HG02571 (cell line): ENCODE measurements around the gene DLG2.
"Not testable (repeated sequence)": the region's sequence is repeated elsewhere in the genome, so short reads cannot be mapped to it uniquely, and the experiment has no call there.

Experiments
- ATAC-seq: cut with Tn5 transposase; IDR thresholded peaks from one replicate; pipeline ENCODE4 v1.9.1; 2021; ENCODE audit warnings: mild to moderate bottlenecking, moderate library complexity; ENCODE audit not compliant: unreplicated experiment

The DLG2 gene

GRCh38 chr11:83601201-83601913 is 2025.8 kb downstream of the DLG2 start:
- ATAC-seq, result no peak

GRCh38 chr11:83600661-83601060 is 2026.5 kb downstream of the DLG2 start:
- no peak for ATAC-seq

GRCh38 chr11:83599066-83599465 is 2028.1 kb downstream of the DLG2 start:
- ATAC-seq, result no peak

GRCh38 chr11:83587797-83588196 is 2039.3 kb downstream of the DLG2 start:
- ATAC-seq, result not testable (repeated sequence)

- ATAC-seq, result peak; percentile 99
These were observed 2043.3 kb downstream of the DLG2 start for GRCh38 chr11:83583757-83584366.

GRCh38 chr11:83574519-83574918 is 2052.6 kb downstream of the DLG2 start:
- no peak for ATAC-seq

GRCh38 chr11:83572581-83573496 is 2054.3 kb downstream of the DLG2 start:
- no peak for ATAC-seq

- ATAC-seq, result no peak
These were observed 2055.8 kb downstream of the DLG2 start for GRCh38 chr11:83571302-83571701.

GRCh38 chr11:83569134-83569805 is 2057.9 kb downstream of the DLG2 start:
- no peak for ATAC-seq

- ATAC-seq, result no peak
These were observed 2058.6 kb downstream of the DLG2 start for GRCh38 chr11:83568516-83568915.

GRCh38 chr11:83566950-83567349 is 2060.2 kb downstream of the DLG2 start:
- no peak for ATAC-seq

GRCh38 chr11:83564870-83565269 is 2062.3 kb downstream of the DLG2 start:
- no peak for ATAC-seq

GRCh38 chr11:83558281-83558680 is 2068.9 kb downstream of the DLG2 start:
- ATAC-seq, result no peak

GRCh38 chr11:83557653-83558052 is 2069.5 kb downstream of the DLG2 start:
- ATAC-seq, result no peak

GRCh38 chr11:83554876-83555275 is 2072.3 kb downstream of the DLG2 start:
- no peak for ATAC-seq

- no peak for ATAC-seq
These were observed 2077.0 kb downstream of the DLG2 start for GRCh38 chr11:83549984-83550667.

GRCh38 chr11:83546368-83546767 is 2080.8 kb downstream of the DLG2 start:
- ATAC-seq, result no peak

GRCh38 chr11:83545494-83546260 is 2081.5 kb downstream of the DLG2 start:
- ATAC-seq, result no peak

- no peak for ATAC-seq
These were observed 2082.3 kb downstream of the DLG2 start for GRCh38 chr11:83544846-83545245.
